NT2/D1 (cell line): ENCODE results near the gene MGST2.

ENCODE experiments used
- DNase-seq: peaks from one replicate; pipeline ENCODE4 v3.0.0-alpha.2; 2011; ENCODE audit warnings: low read depth, low spot score
- H3K27me3 ChIP-seq: 2 replicates; pipeline ENCODE4 v1.6.0; 2011; ENCODE audit warnings: mild to moderate bottlenecking; ENCODE audit not compliant: insufficient read length, insufficient read depth
- H3K36me3 ChIP-seq: 2 replicates; pipeline ENCODE4 v1.6.1; 2011; ENCODE audit warnings: mild to moderate bottlenecking, low read length, mixed read lengths; ENCODE audit not compliant: insufficient read depth, insufficient read length
- H3K4me1 ChIP-seq: 2 replicates; pipeline ENCODE4 v1.5.1; 2011; ENCODE audit not compliant: insufficient read depth, insufficient read length
- H3K4me3 ChIP-seq: 2 replicates; pipeline ENCODE4 v1.5.1; 2011; ENCODE audit warnings: low read depth; ENCODE audit not compliant: insufficient read length
- H3K9ac ChIP-seq: 2 replicates; pipeline ENCODE4 v1.6.0; 2011; ENCODE audit warnings: low read depth; ENCODE audit not compliant: insufficient read length
- H3K9me3 ChIP-seq: 2 replicates; pipeline ENCODE4 v1.5.1; 2011; ENCODE audit warnings: mild to moderate bottlenecking, low read length; ENCODE audit not compliant: insufficient read depth
- SUZ12 ChIP-seq: IDR thresholded peaks from 2 replicates; pipeline ENCODE4 v1.6.1; 2011; ENCODE audit not compliant: insufficient read length, insufficient read depth; ENCODE audit errors: extremely low read depth
- YY1 ChIP-seq: IDR thresholded peaks from 2 replicates; pipeline ENCODE4 v1.6.1; 2011; ENCODE audit not compliant: insufficient read length, insufficient read depth
- ZNF274 ChIP-seq: IDR thresholded peaks from 2 replicates; pipeline ENCODE4 v1.6.1; 2011; ENCODE audit warnings: mild to moderate bottlenecking, low read depth, low read length

MGST2 gene

GRCh38 chr4:139670775-139671174 is 5.2 kb downstream of the MGST2 start:
- no peak overlapping the region for H3K4me3 ChIP-seq
- TF ChIP-seq YY1 (no peak), ZNF274 (no peak), SUZ12 (no peak)
- peaks cover 10% of the 10 kb centered on the region; the same call in 1 of the 2 replicates for H3K9me3 ChIP-seq
- no peaks in the 10 kb centered on the region for H3K4me1 ChIP-seq
- H3K9ac ChIP-seq: no peak overlapping the region
- H3K36me3 ChIP-seq: no peaks in the 10 kb centered on the region
- DNase-seq: no peak
- H3K27me3 ChIP-seq: no peaks in the 10 kb centered on the region

GRCh38 chr4:139672215-139672614 is 6.6 kb downstream of the MGST2 start:
- DNase-seq: no peak
- Histone ChIP-seq H3K9ac (no peak overlapping the region), H3K36me3 (no peaks in the 10 kb centered on the region), H3K27me3 (no peaks in the 10 kb centered on the region), H3K9me3 (peaks cover 10% of the 10 kb centered on the region; the same call in 1 of the 2 replicates), H3K4me3 (no peak overlapping the region), H3K4me1 (no peaks in the 10 kb centered on the region)
- no peak for TF ChIP-seq ZNF274

GRCh38 chr4:139672732-139673131 is 7.1 kb downstream of the MGST2 start:
- Histone ChIP-seq H3K36me3 (no peaks in the 10 kb centered on the region), H3K4me3 (no peak overlapping the region), H3K27me3 (no peaks in the 10 kb centered on the region), H3K9me3 (peaks cover 10% of the 10 kb centered on the region; the same call in 1 of the 2 replicates), H3K4me1 (no peaks in the 10 kb centered on the region), H3K9ac (no peak overlapping the region)
- no peak for DNase-seq
- no peak for TF ChIP-seq SUZ12
- TF ChIP-seq YY1: no peak
- no peak for TF ChIP-seq ZNF274

GRCh38 chr4:139674875-139675550 is 9.4 kb downstream of the MGST2 start:
- Histone ChIP-seq H3K27me3 (no peaks in the 10 kb centered on the region), H3K9ac (no peak overlapping the region), H3K36me3 (peaks cover 6% of the 10 kb centered on the region), H3K4me1 (no peaks in the 10 kb centered on the region), H3K4me3 (no peak overlapping the region), H3K9me3 (no peaks in the 10 kb centered on the region; the same call in 1 of the 2 replicates)
- DNase-seq: no peak
- no peak for TF ChIP-seq ZNF274
- no peak for TF ChIP-seq SUZ12
- no peak for TF ChIP-seq YY1

- H3K36me3 ChIP-seq: peaks cover 6% of the 10 kb centered on the region
- DNase-seq: no peak
- H3K9me3 ChIP-seq: no peaks in the 10 kb centered on the region; the same call in 1 of the 2 replicates
- H3K4me1 ChIP-seq: no peaks in the 10 kb centered on the region
- no peak overlapping the region for H3K4me3 ChIP-seq
- H3K27me3 ChIP-seq: no peaks in the 10 kb centered on the region
- no peak overlapping the region for H3K9ac ChIP-seq
- TF ChIP-seq ZNF274: no peak
- no peak for TF ChIP-seq YY1
- TF ChIP-seq SUZ12: no peak
Observed at GRCh38 chr4:139675651-139676050, 10.0 kb downstream of the MGST2 start.

- Histone ChIP-seq H3K27me3 (no peaks in the 10 kb centered on the region), H3K4me3 (no peak overlapping the region), H3K9ac (no peak overlapping the region), H3K4me1 (no peaks in the 10 kb centered on the region), H3K9me3 (no peaks in the 10 kb centered on the region; the same call in 1 of the 2 replicates), H3K36me3 (peaks cover 6% of the 10 kb centered on the region)
- DNase-seq: no peak
- TF ChIP-seq SUZ12: no peak
Observed at GRCh38 chr4:139676365-139676764, 10.7 kb downstream of the MGST2 start.

GRCh38 chr4:139676913-139677585 is 11.4 kb downstream of the MGST2 start:
- no peak overlapping the region for H3K9ac ChIP-seq
- TF ChIP-seq SUZ12 (no peak), YY1 (no peak), ZNF274 (no peak)
- H3K4me3 ChIP-seq: no peak overlapping the region
- peaks cover 6% of the 10 kb centered on the region for H3K36me3 ChIP-seq
- no peaks in the 10 kb centered on the region for H3K27me3 ChIP-seq
- H3K9me3 ChIP-seq: no peaks in the 10 kb centered on the region; the same call in 1 of the 2 replicates
- DNase-seq: no peak
- no peaks in the 10 kb centered on the region for H3K4me1 ChIP-seq

- DNase-seq: no peak
- H3K27me3 ChIP-seq: no peaks in the 10 kb centered on the region
- H3K9ac ChIP-seq: no peak overlapping the region
- H3K4me3 ChIP-seq: no peak overlapping the region
- no peaks in the 10 kb centered on the region; the same call in 1 of the 2 replicates for H3K9me3 ChIP-seq
- peaks cover 6% of the 10 kb centered on the region for H3K36me3 ChIP-seq
- peaks cover 2% of the 10 kb centered on the region for H3K4me1 ChIP-seq
- TF ChIP-seq ZNF274 (no peak), SUZ12 (no peak), YY1 (no peak)
Observed at GRCh38 chr4:139682309-139682708, 16.7 kb downstream of the MGST2 start.
